GM13976 (cell line): ENCODE results near the gene ASCL5.

Experiments used
- DNase-seq: peaks from one replicate; pipeline ENCODE4 v3.0.0; 2012; ENCODE audit warnings: low spot score
- CTCF ChIP-seq: IDR thresholded peaks from 2 replicates; pipeline ENCODE4 v1.5.1; 2012; ENCODE audit warnings: borderline replicate concordance, mild to moderate bottlenecking; ENCODE audit not compliant: insufficient read depth; ENCODE audit errors: extremely low read depth, missing control alignments, control extremely low read depth
- in situ Hi-C: fragments of 300-500 bp; cut with MboI; formaldehyde crosslinking; loops from one replicate; pipeline ENCODE4 v1.12.0; 2022; ENCODE audit warnings: low sequenced_read_pairs, mixed read lengths, inconsistent platforms; ENCODE audit not compliant: unreplicated experiment

Gene ASCL5

DNA sequence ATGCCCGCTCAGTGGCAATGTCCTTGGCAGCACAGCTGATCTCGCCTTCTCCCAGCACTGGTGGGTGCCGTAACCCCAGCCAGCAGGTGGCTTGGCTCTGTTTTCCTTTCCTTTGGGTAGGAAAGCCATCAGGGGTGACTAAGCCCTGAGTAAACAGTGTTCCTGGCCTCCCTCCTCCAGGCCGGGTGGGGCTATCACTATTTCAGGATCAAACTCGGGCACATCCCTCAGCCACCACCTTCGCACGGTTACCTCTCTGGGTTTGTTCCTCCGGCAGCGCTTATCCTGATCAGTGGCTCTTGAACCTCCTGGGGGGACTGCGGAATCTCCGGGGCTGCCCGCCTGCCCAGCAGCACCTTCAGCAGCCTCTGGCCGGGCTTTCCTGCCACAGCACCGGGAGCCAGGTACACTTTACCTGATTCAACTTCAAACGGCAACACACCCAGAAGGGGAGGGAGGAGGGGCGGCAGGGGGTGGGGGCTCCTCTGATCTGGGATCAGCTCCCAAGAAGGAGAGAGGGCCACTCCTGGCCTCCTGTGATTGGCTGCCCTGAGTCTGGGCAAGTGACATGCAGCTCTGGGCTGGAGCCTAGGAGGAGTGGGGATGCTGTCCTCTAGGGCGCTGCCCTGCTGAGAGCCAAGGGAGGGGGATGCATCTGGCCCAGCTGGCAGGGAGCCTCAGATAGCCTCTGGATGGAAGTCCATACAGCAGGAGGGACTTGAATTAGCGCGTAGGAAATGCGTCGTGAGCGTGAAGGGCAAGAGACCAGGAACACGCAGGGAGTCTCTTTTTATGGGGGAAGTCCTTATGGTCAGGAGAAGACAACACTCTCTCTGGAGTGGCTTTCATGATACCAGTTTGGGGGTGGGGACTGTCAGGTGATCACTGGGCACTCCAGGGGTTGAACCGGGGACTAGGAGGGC, at the start of gene ASCL5:
Gene ASCL5 (minus strand): TSS at position 353 of the 923 bp plus-strand sequence. CDS start 11,812 bp downstream, outside the sequence.
- in situ Hi-C loops: no loop called here
- no peak for TF ChIP-seq CTCF
- no peak for DNase-seq

DNA sequence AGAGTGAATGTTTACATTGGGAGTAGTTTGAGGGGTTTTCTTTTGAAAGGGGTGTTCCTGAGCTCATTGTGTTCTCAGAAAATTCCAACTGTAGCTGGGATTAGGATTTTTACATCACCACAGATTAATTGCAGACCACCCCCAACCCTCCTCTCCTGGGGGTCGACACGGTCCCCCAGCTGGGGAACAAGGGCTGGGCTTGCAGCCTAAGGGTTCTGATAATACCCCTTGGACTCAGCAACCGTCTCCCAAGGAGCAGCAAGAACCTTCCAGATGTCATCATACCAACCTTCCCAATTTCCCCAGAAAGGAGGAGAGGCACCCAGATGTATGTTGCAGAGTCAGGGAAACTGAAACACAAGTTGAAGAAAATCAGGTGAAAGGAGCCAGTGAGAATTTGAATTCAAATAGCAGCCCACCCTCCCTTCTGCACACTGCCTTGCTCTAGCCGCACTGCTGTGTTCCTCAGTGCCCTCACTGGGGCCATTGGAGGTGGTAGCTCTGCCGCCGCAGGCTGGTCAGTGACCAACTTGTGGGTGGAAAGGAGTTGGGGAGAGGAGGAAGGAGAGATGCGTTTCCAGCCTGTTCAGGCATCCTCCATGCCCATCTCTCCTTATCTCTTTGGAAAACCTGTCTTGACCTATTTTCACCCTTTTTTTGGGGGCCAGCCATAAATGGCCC, 49.0 kb upstream of the ASCL5 start:
- in situ Hi-C loops: no loop called here
- TF ChIP-seq CTCF: no peak
- DNase-seq: no peak

DNA sequence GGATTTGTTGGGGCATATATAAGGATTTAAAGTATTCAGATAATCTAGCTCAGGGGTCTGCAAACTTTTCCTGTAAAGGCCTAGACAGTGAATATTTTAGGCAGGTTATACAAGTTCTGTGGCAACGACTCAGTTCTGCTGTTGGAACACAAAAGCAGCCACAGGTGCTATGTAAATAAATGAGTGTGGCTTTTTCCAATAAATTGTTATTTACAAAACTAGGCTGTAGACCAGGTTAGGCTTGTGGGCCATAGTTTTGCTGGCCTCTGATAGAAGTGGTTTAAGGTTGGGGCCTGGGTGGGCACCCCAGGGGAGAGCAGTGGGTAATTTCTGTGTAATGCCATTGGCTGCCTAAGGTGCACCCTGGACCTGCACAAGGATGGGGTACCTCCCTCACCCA, 46.8 kb upstream of the ASCL5 start:
- TF ChIP-seq CTCF: no peak
- DNase-seq: no peak
- in situ Hi-C loops: no loop called here

- no peak for DNase-seq
- in situ Hi-C loops: no loop called here
- TF ChIP-seq CTCF: no peak
Measured at GRCh38 chr1:201172999-201173610, 46.1 kb upstream of the ASCL5 start.

DNA sequence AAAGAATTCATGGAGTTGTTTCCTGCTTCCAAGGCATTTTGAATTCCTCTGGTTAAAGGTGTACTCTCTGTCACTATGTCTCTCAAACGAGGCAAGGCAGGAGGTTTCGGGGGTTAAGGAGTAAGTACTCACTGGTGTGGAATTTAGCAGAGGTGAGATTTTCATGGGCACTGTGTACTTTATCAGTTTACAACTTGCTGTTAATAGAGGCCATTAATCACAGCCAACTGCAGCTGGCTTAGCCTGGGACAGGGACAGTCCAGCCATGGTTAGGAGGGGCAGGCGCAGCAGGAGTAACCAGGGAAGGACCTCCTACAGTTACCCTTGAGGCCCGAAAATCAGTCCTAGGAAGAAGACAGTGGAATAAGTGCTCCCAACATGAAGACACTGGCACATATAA, 45.3 kb upstream of the ASCL5 start:
- TF ChIP-seq CTCF: no peak
- no peak for DNase-seq
- in situ Hi-C loops: no loop called here
